Measurements from ENCODE around the gene WRNIP1.

DNA sequence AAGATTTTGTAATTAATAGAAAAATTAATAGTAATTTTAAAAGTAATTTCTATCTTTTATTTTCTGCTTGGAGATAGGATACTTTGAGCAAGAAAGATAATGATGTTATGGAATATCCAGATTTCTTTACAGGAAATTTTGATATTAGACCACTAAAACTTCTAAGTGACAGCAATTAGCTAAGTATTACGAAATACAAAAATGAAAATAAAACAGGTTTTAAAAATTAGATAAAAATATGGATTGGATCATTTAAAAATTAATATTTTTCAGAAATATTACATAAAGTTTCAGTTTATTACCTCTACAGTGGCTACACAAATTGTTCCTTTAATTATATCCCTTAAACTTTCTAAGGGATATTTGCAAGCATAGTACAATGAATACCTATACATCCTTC, 10.3 kb upstream of the WRNIP1 start:
- TF ChIP-seq ZFP3 (CRISPR knock-in tag; IDR thresholded peaks at IDR 0.05) (no peak), TOX (CRISPR knock-in tag; IDR thresholded peaks at IDR 0.05; ENCODE audit: borderline replicate concordance) (no peak)
